Heart right ventricle (tissue), 16 donors: ENCODE results near the gene ZNF823. TPM values are rescaled to one million over a fixed set of nuclear protein-coding genes. Genes with fewer than 3 reads are reported as not detected.
A peak's percentile ranks its signal among the peaks of the same experiment; 100 is the strongest.

Experiments used
- ATAC-seq, 8 donors: fragments of 200-7000 bp; cut with Tn5 transposase; one replicate each; pipeline ENCODE4 v1.9.1; 2020; ENCODE audit warnings: mild to moderate bottlenecking in 8 of 8, moderate library complexity in 8 of 8, moderate number of reproducible peaks in 1 of 8
- DNase-seq, 2 donors: peaks; one replicate each; pipeline ENCODE4 v3.0.0-alpha.2; 2020
- H3K27ac ChIP-seq, 10 donors: fragments of 200-600 bp; sonication (generic) in 2 of 10; one replicate each; pipeline versions ENCODE4 v1.5.0 to v1.8.0; 2020 to 2022; ENCODE audit warnings: mild to moderate bottlenecking in 3 of 10
- H3K27me3 ChIP-seq, 7 donors: fragments of 200-600 bp; one replicate each; pipeline ENCODE4 v1.8.0; 2021 to 2022; ENCODE audit warnings: mild to moderate bottlenecking in 2 of 7
- H3K36me3 ChIP-seq, 9 donors: fragments of 200-600 bp; sonication (generic) in 1 of 9; one replicate each; pipeline versions ENCODE4 v1.5.0 to v1.8.0; 2020 to 2022; ENCODE audit warnings: mild to moderate bottlenecking in 2 of 9
- H3K4me1 ChIP-seq, 9 donors: fragments of 200-600 bp; sonication (generic) in 1 of 9; one replicate each; pipeline versions ENCODE4 v1.5.0 to v1.8.0; 2020 to 2022; ENCODE audit warnings: mild to moderate bottlenecking in 4 of 9
- H3K4me3 ChIP-seq, 10 donors: fragments of 200-600 bp; sonication (generic) in 2 of 10; one replicate each; pipeline versions ENCODE4 v1.5.0 to v1.8.0; 2020 to 2022; ENCODE audit warnings: mild to moderate bottlenecking in 7 of 10, moderate library complexity in 2 of 10
- H3K9me3 ChIP-seq, 11 donors: fragments of 200-600 bp in 10 of 11; sonication (generic) in 2 of 11; one replicate each; pipeline versions ENCODE4 v1.5.0 to v1.8.0; 2013 to 2022; ENCODE audit warnings: mild to moderate bottlenecking in 2 of 11, control low read depth in 1 of 11, moderate library complexity in 1 of 11
- WGBS, 2 donors: extraction: QIAGEN DNeasy Blood & Tissue Kit; methylation state at CpG; one replicate each; pipeline ENCODE4 v1.1.7; 2013; ENCODE audit warnings: inconsistent platforms in 1 of 2; 5-methylcytosine and 5-hydroxymethylcytosine counted together
- intact Hi-C, 10 donors: fragments of 100-400 bp; cut with DNase I; formaldehyde crosslinking; loops; one replicate each; pipeline versions ENCODE4 v1.11.1 to v1.14.2; 2022
- polyA plus RNA-seq, 2 donors: library from polyadenylated mRNA; stranded (reverse); fragments of 200-250 nt; gene quantifications; one replicate each; pipeline ENCODE4 v1.2.3, GENCODE V29; 2013
- total RNA-seq, 10 donors: library from RNA; stranded (reverse); fragmentation: NEBNext Ultra II Directional in 3 of 10; extraction: Animal tissue kit (Norgen Biotek cat#: 25700) in 3 of 10; gene quantifications; one replicate each; pipeline versions ENCODE4 v1.2.1 to v1.2.4, GENCODE V29; 2021 to 2023
- TF ChIP-seq, protein P1 (sequence below), 9 donors: fragments of 200-600 bp; sonication (generic) in 2 of 9; IDR thresholded peaks; one replicate each; pipeline versions ENCODE4 v1.5.0 to v1.8.0; 2021 to 2022; ENCODE audit warnings: antibody characterized with exemption in 9 of 9, mild to moderate bottlenecking in 5 of 9, moderate library complexity in 1 of 9
- donor health status: Arrhythmogenic right ventricular cardiomyopathy.
- donor health status: ischemic (EF 13 %, LVEDD 7.1; RV severe dilation, severe dysfunction).
- donor health status: healthy with polysubstance abuse.
- donor health status: DM: no; HTN: yes; CAD: no.
- donor health status: DM: no; HTN: no; CAD: no.
- donor health status: ischemic (EF 25% LVEDD 6.9; RV normal size, moderate dysfunction).
- donor health status: ischemic (EF 25% LVEDD 5.7; RV mildly dilated, moderate dysfunction).
- donor health status: healthy.
- donor health status: DM: yes; HTN: yes; CAD: no.
- donor health status: Ischemic cardiomyopathy.
- donor health status: ischemic (EF 35%, LVEDD 5.7; RV mildly dilated, moderate dysfunction).
- donor health status: nonischemic (EF 11% LVEDD 7.7; RV severe dilation, severe dysfunction).
- donor health status: DM: yes; HTN: yes; CAD: no.
- donor health status: PGD.
- donor health status: ischemic (EF 29% LVEDD 5.4; RV normal size, mild dysfunction).
- donor health status: nonischemic (EF 23%, LVEDD 6.1; RV moderate dilation, normal function).

ZNF823 gene
- total and polyA plus RNA-seq, 12 donors: 2.0 to 5.7 (median 3.3) TPM

GRCh38 chr19:11705474-11705873 is 33.3 kb downstream of the ZNF823 start:
- DNase-seq: no peak
- no peaks in the 10 kb centered on the region for H3K36me3 ChIP-seq
- TF ChIP-seq, protein P1, sequence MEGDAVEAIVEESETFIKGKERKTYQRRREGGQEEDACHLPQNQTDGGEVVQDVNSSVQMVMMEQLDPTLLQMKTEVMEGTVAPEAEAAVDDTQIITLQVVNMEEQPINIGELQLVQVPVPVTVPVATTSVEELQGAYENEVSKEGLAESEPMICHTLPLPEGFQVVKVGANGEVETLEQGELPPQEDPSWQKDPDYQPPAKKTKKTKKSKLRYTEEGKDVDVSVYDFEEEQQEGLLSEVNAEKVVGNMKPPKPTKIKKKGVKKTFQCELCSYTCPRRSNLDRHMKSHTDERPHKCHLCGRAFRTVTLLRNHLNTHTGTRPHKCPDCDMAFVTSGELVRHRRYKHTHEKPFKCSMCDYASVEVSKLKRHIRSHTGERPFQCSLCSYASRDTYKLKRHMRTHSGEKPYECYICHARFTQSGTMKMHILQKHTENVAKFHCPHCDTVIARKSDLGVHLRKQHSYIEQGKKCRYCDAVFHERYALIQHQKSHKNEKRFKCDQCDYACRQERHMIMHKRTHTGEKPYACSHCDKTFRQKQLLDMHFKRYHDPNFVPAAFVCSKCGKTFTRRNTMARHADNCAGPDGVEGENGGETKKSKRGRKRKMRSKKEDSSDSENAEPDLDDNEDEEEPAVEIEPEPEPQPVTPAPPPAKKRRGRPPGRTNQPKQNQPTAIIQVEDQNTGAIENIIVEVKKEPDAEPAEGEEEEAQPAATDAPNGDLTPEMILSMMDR (IDR thresholded peaks at IDR 0.05): no peak
- H3K27me3 ChIP-seq: no peaks in the 10 kb centered on the region
- H3K4me3 ChIP-seq: no peak overlapping the region
- H3K27ac ChIP-seq: no peak overlapping the region
- 97 to 98% methylated on average over 3 of the region's 3 CpGs for WGBS, 2 donors
- no peak for ATAC-seq
- H3K9me3 ChIP-seq: no peaks in the 10 kb centered on the region
- H3K4me1 ChIP-seq: no peaks in the 10 kb centered on the region
- intact Hi-C loops: no loop called here

- intact Hi-C loops: loop anchor here in 2 of 10 donors (5.0 kb wide), 2 partner anchors 63 to 78 kb away; partner anchors contain the start of gene ZNF441 (in 1 of the 2)
- Histone ChIP-seq H3K4me1 (no peaks in the 10 kb centered on the region), H3K36me3 (no peaks in the 10 kb centered on the region), H3K27ac (no peak overlapping the region), H3K4me3 (no peak overlapping the region), H3K9me3 (no peaks in the 10 kb centered on the region), H3K27me3 (no peaks in the 10 kb centered on the region)
- DNase-seq (no peak), ATAC-seq (no peak)
- WGBS, 2 donors: 63 to 77% methylated on average over 2 of the region's 2 CpGs
- TF ChIP-seq, protein P1 (IDR thresholded peaks at IDR 0.05): no peak
These were observed 34.1 kb downstream of the ZNF823 start for GRCh38 chr19:11704626-11705025.

- Histone ChIP-seq H3K27me3 (no peaks in the 10 kb centered on the region), H3K36me3 (no peaks in the 10 kb centered on the region), H3K4me1 (peaks cover 0 to 3% (median 1%) of the 10 kb centered on the region in 9 donors), H3K4me3 (no peak overlapping the region), H3K9me3 (no peaks in the 10 kb centered on the region), H3K27ac (no peak overlapping the region)
- intact Hi-C loops: loop anchor here in 5 of 10 donors (5.0 to 10.0 kb wide), 4 partner anchors 37 to 85 kb away; partner anchors contain the start of genes ZNF441 (in 2 of the 5) and ZNF823 (in 1 of the 5)
- 68 to 71% methylated on average over 6 of the region's 6 CpGs for WGBS, 2 donors
- peak in 1 of 8 donors; percentile 44 for ATAC-seq
- no peak for DNase-seq
- TF ChIP-seq, protein P1 (IDR thresholded peaks at IDR 0.05): peak; percentile 33 to 79 (median 65)
These were observed 38.6 kb downstream of the ZNF823 start for GRCh38 chr19:11699931-11700794.

DNA sequence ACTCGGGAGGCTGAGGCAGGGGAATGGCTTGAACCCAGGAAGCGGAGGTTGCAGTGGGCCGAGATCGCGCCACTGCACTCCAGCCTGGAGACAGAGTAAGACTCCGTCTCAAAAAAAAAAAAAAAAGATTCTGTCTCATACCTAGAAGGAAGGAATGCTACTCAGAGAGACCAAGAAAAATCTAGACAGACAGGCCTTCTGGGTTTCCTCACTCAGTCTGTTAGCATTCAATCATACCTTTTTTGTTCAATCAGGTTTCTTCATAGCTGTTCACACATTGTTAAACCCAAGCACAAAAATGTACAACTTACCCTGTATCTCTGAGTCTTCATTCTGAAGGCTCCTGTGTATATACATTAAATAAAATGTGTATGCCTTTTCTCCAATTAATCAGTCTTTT is 40.5 kb downstream of the ZNF823 start:
- ATAC-seq: no peak
- Histone ChIP-seq H3K4me3 (no peak overlapping the region), H3K9me3 (no peaks in the 10 kb centered on the region), H3K4me1 (peaks cover 0 to 17% (median 10%) of the 10 kb centered on the region in 9 donors), H3K27me3 (no peaks in the 10 kb centered on the region), H3K36me3 (no peaks in the 10 kb centered on the region), H3K27ac (no peak overlapping the region)
- intact Hi-C loops: loop anchor here in 3 of 10 donors (5.0 to 10.0 kb wide), 3 partner anchors 39 to 87 kb away; partner anchors contain the start of genes ZNF441 (in 1 of the 3) and ZNF823 (in 1 of the 3)
- DNase-seq: no peak
- TF ChIP-seq, protein P1 (IDR thresholded peaks at IDR 0.05): no peak
- WGBS, 2 donors: 93 to 95% methylated on average over 6 of the region's 6 CpGs
